B cell (primary cell): ENCODE data around the gene CHD2. TPM values are rescaled to one million over a fixed set of nuclear protein-coding genes. Genes with fewer than 3 reads are reported as not detected.

Experiments used
- ATAC-seq: fragments of 200-7000 bp; cut with Tn5 transposase; one replicate; pipeline ENCODE4 v1.10.0; 2021; ENCODE audit warnings: low read depth, mild to moderate bottlenecking, moderate number of reproducible peaks, moderate library complexity
- CTCF ChIA-PET: fragments of 350-600 bp; sonication (Branson Sonifier 250); formaldehyde crosslinking; loops from one replicate; lab custom pipeline; 2021; ENCODE audit warnings: antibody characterized with exemption, inconsistent platforms; lab: Charles Lee
- POLR2A ChIA-PET: fragments of 350-600 bp; sonication (Branson Sonifier 250); formaldehyde crosslinking; loops from one replicate; lab custom pipeline; 2021; ENCODE audit warnings: antibody characterized with exemption; lab: Charles Lee
- DNase-seq: peaks from one replicate; pipeline ENCODE4 v3.0.0; 2013
- H2AFZ ChIP-seq: 2 replicates; pipeline ENCODE4 v1.6.1; 2012; ENCODE audit warnings: mild to moderate bottlenecking, low read depth, low read length; ENCODE audit not compliant: insufficient read depth, poor library complexity, severe bottlenecking
- H3K27ac ChIP-seq, 2 donors: 1 replicate in 1 of 2; 2 replicates in 1 of 2; pipeline ENCODE4 v1.5.1; 2012 to 2013; ENCODE audit warnings: low read length in 2 of 2, mild to moderate bottlenecking in 2 of 2, moderate library complexity in 1 of 2
- H3K27me3 ChIP-seq, 4 experiments: fragments of 200-600 bp in 1 of 4; sonication (generic) in 1 of 4; replicated peaks in 1 of 4; 1 replicate in 2 of 4; 2 replicates in 2 of 4; pipeline versions ENCODE4 v1.6.1 to v1.7.0; 2013 to 2016; ENCODE audit warnings: low read length in 3 of 4, mild to moderate bottlenecking in 2 of 4, mixed read lengths in 1 of 4, moderate library complexity in 1 of 4; ENCODE audit not compliant: insufficient read depth in 4 of 4, control insufficient read depth in 3 of 4; ENCODE audit errors: control extremely low read depth in 1 of 4
- H3K36me3 ChIP-seq, 2 experiments: replicated peaks in 1 of 2; 1 replicate in 1 of 2; 2 replicates in 1 of 2; pipeline versions ENCODE4 v1.6.1 to v1.7.1; 2013; ENCODE audit warnings: low read length in 1 of 2; ENCODE audit not compliant: insufficient read depth in 2 of 2, control insufficient read depth in 1 of 2; ENCODE audit errors: control extremely low read depth in 1 of 2, extremely low read depth in 1 of 2
- H3K4me1 ChIP-seq, 2 donors: fragments of 200-600 bp in 1 of 2; sonication (generic) in 1 of 2; 1 replicate in 1 of 2; 2 replicates in 1 of 2; pipeline versions ENCODE4 v1.5.1 to v1.6.1; 2013 to 2017; ENCODE audit warnings: low read length in 2 of 2; ENCODE audit not compliant: control insufficient read depth in 2 of 2, insufficient read depth in 2 of 2
- H3K4me2 ChIP-seq: replicated peaks from 2 replicates; pipeline ENCODE3; 2012; ENCODE audit warnings: mild to moderate bottlenecking, low read depth, low read length; ENCODE audit not compliant: poor library complexity, severe bottlenecking
- H3K4me3 ChIP-seq, 5 experiments: fragments of 200-600 bp in 1 of 5; sonication (generic) in 1 of 5; 1 replicate in 3 of 5; 2 replicates in 2 of 5; pipeline versions ENCODE4 v1.5.1 to v1.7.0; 2011 to 2016; ENCODE audit warnings: low read length in 4 of 5, mild to moderate bottlenecking in 4 of 5, low read depth in 2 of 5, control low read depth in 1 of 5, moderate library complexity in 1 of 5; ENCODE audit not compliant: insufficient read depth in 1 of 5; ENCODE audit errors: control extremely low read depth in 1 of 5, extremely low read depth in 1 of 5
- H3K79me2 ChIP-seq: fragments of 200-600 bp; sonication (generic); one replicate; pipeline ENCODE4 v1.6.0; 2016; ENCODE audit warnings: low read length; ENCODE audit not compliant: control insufficient read depth, insufficient read depth
- H3K9ac ChIP-seq: fragments of 200-600 bp; sonication (generic); 2 replicates; pipeline ENCODE4 v1.6.1; 2017; ENCODE audit warnings: mild to moderate bottlenecking, low read length, moderate library complexity
- H3K9me3 ChIP-seq, 3 donors: one replicate each; pipeline versions ENCODE4 v1.6.1 to v1.7.1; 2013; ENCODE audit warnings: low read length in 2 of 3; ENCODE audit not compliant: control insufficient read depth in 2 of 3, insufficient read depth in 1 of 3; ENCODE audit errors: control extremely low read depth in 1 of 3
- H4K20me1 ChIP-seq: 2 replicates; pipeline ENCODE4 v1.6.0; 2012; ENCODE audit warnings: mild to moderate bottlenecking, low read length; ENCODE audit not compliant: insufficient read depth, control insufficient read depth, poor library complexity, severe bottlenecking
- H3K27ac Mint-ChIP-seq: one replicate; pipeline ENCODE4 v1.8.0; 2021; ENCODE audit warnings: mixed read lengths
- H3K27me3 Mint-ChIP-seq: one replicate; pipeline ENCODE4 v1.8.0; 2021; ENCODE audit warnings: mixed read lengths
- H3K4me1 Mint-ChIP-seq: one replicate; pipeline ENCODE4 v1.8.0; 2021; ENCODE audit warnings: mixed read lengths
- H3K4me3 Mint-ChIP-seq: one replicate; pipeline ENCODE4 v1.8.0; 2021; ENCODE audit warnings: mixed read lengths
- H3K9me3 Mint-ChIP-seq: one replicate; pipeline ENCODE4 v1.8.0; 2022; ENCODE audit warnings: mixed read lengths; ENCODE audit not compliant: insufficient read depth
- CTCF ChIP-seq: fragments of 200-600 bp; IDR thresholded peaks from one replicate; pipeline ENCODE4 v1.8.0; 2022; ENCODE audit warnings: antibody characterized with exemption, mild to moderate bottlenecking
- EZH2 ChIP-seq: IDR thresholded peaks from 2 replicates; pipeline ENCODE4 v1.6.1; 2012; ENCODE audit warnings: borderline replicate concordance, low read depth, mild to moderate bottlenecking, moderate library complexity, low read length; ENCODE audit not compliant: insufficient read depth, poor library complexity, severe bottlenecking
- WGBS: methylation state at CpG from one replicate; pipeline ENCODE4 v1.1.5; 2013; ENCODE audit warnings: missing lambda C conversion rate; ENCODE audit not compliant: insufficient coverage; 5-methylcytosine and 5-hydroxymethylcytosine counted together
- intact Hi-C: fragments of 100-400 bp; cut with micrococcal nuclease; formaldehyde crosslinking; loops from one replicate; pipeline ENCODE4 v1.10.0; 2022
- polyA plus RNA-seq: library from polyadenylated mRNA; depleted of rRNA; stranded (reverse); fragments of >200 nt; gene quantifications from 2 replicates; pipeline ENCODE4 v1.2.3, GENCODE V29; 2012
- total RNA-seq, 2 donors: library from RNA; stranded (reverse); fragments of 120-200 nt in 1 of 2; gene quantifications; 1 replicate in 1 of 2; 2 replicates in 1 of 2; pipeline versions ENCODE4 v1.2.3 to v1.2.4, GENCODE V29; 2013 to 2022

The CHD2 gene
- total and polyA plus RNA-seq, 2 donors (not counting 1 experiment from before 2014, with no cell fraction given), result 86.9 to 353 TPM

DNA sequence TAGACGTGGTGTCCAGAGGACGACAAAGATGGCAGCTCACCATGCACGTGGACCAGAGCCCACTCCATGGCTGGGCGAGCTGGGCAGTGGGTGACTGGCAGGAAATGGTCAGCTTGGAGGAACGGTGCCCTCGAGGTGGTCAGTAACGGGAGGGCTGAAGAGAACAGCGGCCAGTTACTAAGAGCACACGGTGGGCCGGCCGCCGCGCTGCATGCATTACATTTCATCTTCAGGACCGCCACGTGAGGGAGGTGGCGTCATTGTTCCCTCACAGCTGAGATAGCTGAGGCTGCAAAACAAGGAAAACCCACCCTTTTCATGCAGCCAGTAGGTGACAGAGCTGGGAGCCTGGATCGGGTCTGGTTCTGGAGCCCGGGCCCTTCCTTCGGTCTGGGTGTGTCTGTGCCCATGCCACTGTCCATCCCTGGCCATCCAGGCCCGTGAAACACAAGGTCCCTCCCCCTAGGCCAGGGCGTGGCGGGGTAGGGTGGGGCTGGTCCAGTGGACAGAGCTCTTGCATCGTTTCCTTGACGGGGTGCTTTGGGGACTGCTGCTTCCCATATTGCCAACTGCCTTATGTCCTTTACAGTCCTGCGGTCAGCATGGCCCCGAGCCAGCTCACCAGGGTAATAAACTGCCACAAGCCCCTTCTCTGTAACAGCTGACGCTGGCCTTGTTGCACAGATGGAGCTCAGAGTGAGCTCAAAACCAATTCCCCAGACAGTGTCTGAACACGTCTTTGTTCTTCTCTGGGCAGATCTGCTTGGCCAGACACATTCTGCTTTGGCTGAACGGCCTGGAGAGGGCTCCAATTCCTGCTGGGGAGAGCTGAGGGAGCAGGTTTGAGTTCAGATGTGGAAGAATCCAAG, 137.1 kb downstream of the CHD2 start:
- CTCF ChIA-PET, result no interaction called here
- peaks cover 9% of the 10 kb centered on the region for H3K27me3 Mint-ChIP-seq
- H3K4me3 ChIP-seq, result no peak overlapping the region
- 87% methylated on average over 29 of the region's 29 CpGs for WGBS
- H3K36me3 ChIP-seq, result no peaks in the 10 kb centered on the region
- peaks cover 0 to 5% (median 0%) of the 10 kb centered on the region in 4 experiments for H3K27me3 ChIP-seq
- no peak overlapping the region for H3K4me3 Mint-ChIP-seq
- no peak for ATAC-seq
- peaks cover 13% of the 10 kb centered on the region for H3K4me1 Mint-ChIP-seq
- H3K4me1 ChIP-seq, result peaks cover 0 to 10% of the 10 kb centered on the region in 2 donors
- TF ChIP-seq EZH2, result no peak
- TF ChIP-seq CTCF, result no peak
- H3K27ac Mint-ChIP-seq, result no peak overlapping the region
- H3K4me2 ChIP-seq, result no peak overlapping the region
- H4K20me1 ChIP-seq, result no peaks in the 10 kb centered on the region
- no peaks in the 10 kb centered on the region for H3K9me3 Mint-ChIP-seq
- DNase-seq, result no peak
- intact Hi-C loops, result loop anchor here (10.0 kb wide), 1 partner anchor 1088 kb away; no protein-coding TSS in a partner anchor
- H3K79me2 ChIP-seq, result no peaks in the 10 kb centered on the region
- H3K9me3 ChIP-seq, result no peaks in the 10 kb centered on the region
- POLR2A ChIA-PET, result no interaction called here
- no peak overlapping the region for H3K27ac ChIP-seq
- no peak overlapping the region for H2AFZ ChIP-seq
- H3K9ac ChIP-seq, result no peak overlapping the region
